ENCODE measurements around the gene CASP4. TPM values are rescaled to one million over a fixed set of nuclear protein-coding genes. Genes with fewer than 3 reads are reported as not detected.
"Not testable (repeated sequence)": the region's sequence is repeated elsewhere in the genome, so short reads cannot be mapped to it uniquely, and the experiment has no call there.

Gene CASP4
- total and polyA plus RNA-seq, 12 donors, result 6.6 to 42.7 (median 12.7) TPM

DNA sequence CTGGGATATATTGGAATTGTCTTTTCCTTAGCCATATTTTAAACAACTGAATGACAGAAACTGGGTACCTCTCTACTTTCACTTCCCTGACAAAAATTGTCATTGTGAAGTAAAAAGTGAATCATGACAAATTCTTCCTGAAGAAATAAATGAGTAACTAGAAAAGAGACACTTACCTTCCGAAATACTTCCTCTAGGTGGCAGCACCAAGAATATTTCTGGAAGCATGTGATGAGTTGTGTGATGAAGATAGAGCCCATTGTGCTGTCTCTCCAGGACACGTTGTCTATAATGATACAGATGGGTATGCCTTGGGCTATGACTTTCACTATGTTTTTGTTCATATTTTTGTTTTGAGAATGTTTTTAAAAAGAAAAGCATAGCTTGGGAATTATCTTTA, 21.5 kb downstream of the CASP4 start:
- intact Hi-C loops (cut with DNase I), result loop anchor here in 1 of 10 donors (10.0 kb wide), 1 partner anchor 48 kb away; no protein-coding TSS in a partner anchor
- no peaks in the 10 kb centered on the region for H3K27me3 ChIP-seq
- WGBS, 2 donors, result 21 to 25% methylated on average over 2 of the region's 2 CpGs
- ATAC-seq (peak in 1 of 8 donors; percentile 53), DNase-seq (peak in 1 of 2 donors; percentile 33)
- H3K27ac ChIP-seq, result peak overlapping the region in 1 of 10 donors; percentile 8
- no peak overlapping the region for H3K4me3 ChIP-seq
- TF ChIP-seq, protein P1, sequence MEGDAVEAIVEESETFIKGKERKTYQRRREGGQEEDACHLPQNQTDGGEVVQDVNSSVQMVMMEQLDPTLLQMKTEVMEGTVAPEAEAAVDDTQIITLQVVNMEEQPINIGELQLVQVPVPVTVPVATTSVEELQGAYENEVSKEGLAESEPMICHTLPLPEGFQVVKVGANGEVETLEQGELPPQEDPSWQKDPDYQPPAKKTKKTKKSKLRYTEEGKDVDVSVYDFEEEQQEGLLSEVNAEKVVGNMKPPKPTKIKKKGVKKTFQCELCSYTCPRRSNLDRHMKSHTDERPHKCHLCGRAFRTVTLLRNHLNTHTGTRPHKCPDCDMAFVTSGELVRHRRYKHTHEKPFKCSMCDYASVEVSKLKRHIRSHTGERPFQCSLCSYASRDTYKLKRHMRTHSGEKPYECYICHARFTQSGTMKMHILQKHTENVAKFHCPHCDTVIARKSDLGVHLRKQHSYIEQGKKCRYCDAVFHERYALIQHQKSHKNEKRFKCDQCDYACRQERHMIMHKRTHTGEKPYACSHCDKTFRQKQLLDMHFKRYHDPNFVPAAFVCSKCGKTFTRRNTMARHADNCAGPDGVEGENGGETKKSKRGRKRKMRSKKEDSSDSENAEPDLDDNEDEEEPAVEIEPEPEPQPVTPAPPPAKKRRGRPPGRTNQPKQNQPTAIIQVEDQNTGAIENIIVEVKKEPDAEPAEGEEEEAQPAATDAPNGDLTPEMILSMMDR (IDR thresholded peaks at IDR 0.05), result peak in 7 of 9 donors; percentile 46 to 66 (median 56)
- peaks cover 0 to 100% (median 46%) of the 10 kb centered on the region in 9 donors for H3K36me3 ChIP-seq
- no peaks in the 10 kb centered on the region for H3K9me3 ChIP-seq
- H3K4me1 ChIP-seq, result peaks cover 0 to 5% (median 0%) of the 10 kb centered on the region in 9 donors

DNA sequence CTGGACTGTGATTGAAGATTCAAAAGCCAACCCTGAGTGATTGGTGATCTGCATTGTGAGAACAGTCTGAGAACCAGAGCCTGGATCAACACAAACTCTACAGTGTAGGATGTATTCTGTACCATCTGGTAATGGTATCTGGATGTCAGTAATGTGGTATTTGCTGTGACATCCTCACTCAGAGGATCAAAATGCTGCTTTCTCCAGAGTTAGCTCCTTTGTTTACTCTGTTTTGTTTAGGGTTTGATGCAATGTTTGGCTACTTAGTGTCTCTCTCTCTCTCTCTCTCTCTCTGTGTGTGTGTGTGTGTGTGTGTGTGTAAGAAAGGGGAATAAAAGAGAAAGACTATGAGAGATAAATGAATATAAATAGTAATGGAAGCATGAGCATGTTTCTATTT, 24.3 kb downstream of the CASP4 start:
- no peak for ATAC-seq
- no peak overlapping the region for H3K27ac ChIP-seq
- H3K27me3 ChIP-seq, result no peaks in the 10 kb centered on the region
- peaks cover 0 to 74% (median 26%) of the 10 kb centered on the region in 9 donors for H3K36me3 ChIP-seq
- TF ChIP-seq, protein P1 (IDR thresholded peaks at IDR 0.05), result no peak
- no peaks in the 10 kb centered on the region for H3K9me3 ChIP-seq
- peaks cover 0 to 5% (median 0%) of the 10 kb centered on the region in 9 donors for H3K4me1 ChIP-seq
- H3K4me3 ChIP-seq, result no peak overlapping the region
- DNase-seq, result no peak
- intact Hi-C loops (cut with DNase I), result loop anchor here in 1 of 10 donors (10.0 kb wide), 1 partner anchor 51 kb away; no protein-coding TSS in a partner anchor

- TF ChIP-seq, protein P1 (IDR thresholded peaks at IDR 0.05), result no peak
- DNase-seq (no peak), ATAC-seq (no peak)
- Histone ChIP-seq H3K4me1 (peaks cover 0 to 5% (median 0%) of the 10 kb centered on the region in 9 donors), H3K9me3 (no peaks in the 10 kb centered on the region), H3K27me3 (no peaks in the 10 kb centered on the region), H3K36me3 (peaks cover 0 to 69% (median 23%) of the 10 kb centered on the region in 9 donors), H3K27ac (no peak overlapping the region), H3K4me3 (no peak overlapping the region)
- WGBS, 2 donors, result 45 to 49% methylated on average over 2 of the region's 2 CpGs
- intact Hi-C loops (cut with DNase I), result loop anchor here in 1 of 10 donors (10.0 kb wide), 1 partner anchor 51 kb away; no protein-coding TSS in a partner anchor
These were observed 24.8 kb downstream of the CASP4 start for GRCh38 chr11:104943561-104943960.

DNA sequence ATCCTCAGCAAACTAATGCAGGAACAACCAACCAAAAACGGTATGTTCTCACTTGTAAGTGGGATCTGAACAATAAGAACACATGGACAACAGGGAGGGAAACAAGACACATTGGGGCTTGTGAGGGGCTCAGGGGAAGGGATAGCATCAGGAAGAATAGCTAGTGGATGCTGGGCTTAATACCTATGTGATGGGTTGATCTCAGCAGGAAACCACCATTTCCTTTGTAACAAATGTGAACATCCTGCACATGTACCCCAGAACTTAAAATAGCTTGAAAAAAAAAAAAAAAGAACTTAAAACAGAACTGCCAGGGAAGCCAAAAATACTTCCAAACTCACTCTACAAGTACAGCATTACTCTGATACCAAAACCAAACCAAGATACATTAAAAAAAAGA, 33.8 kb downstream of the CASP4 start:
- intact Hi-C loops (cut with DNase I), result no loop called here
- H3K27me3 ChIP-seq, result no peaks in the 10 kb centered on the region
- TF ChIP-seq, protein P1 (IDR thresholded peaks at IDR 0.05), result no peak
- H3K9me3 ChIP-seq, result peaks cover 0 to 11% (median 0%) of the 10 kb centered on the region in 11 donors
- H3K36me3 ChIP-seq, result no peaks in the 10 kb centered on the region
- DNase-seq, result no peak
- H3K27ac ChIP-seq, result no peak overlapping the region
- ATAC-seq, result peak in 1 of 8 donors; percentile 33
- 59 to 67% methylated on average over 1 of the region's 1 CpG for WGBS, 2 donors
- no peak overlapping the region for H3K4me3 ChIP-seq
- peaks cover 0 to 10% (median 0%) of the 10 kb centered on the region in 9 donors for H3K4me1 ChIP-seq

GRCh38 chr11:104934073-104934472, 34.3 kb downstream of the CASP4 start:
- intact Hi-C loops (cut with DNase I); ATAC-seq; DNase-seq; H3K36me3 ChIP-seq; H3K27me3 ChIP-seq; H3K27ac ChIP-seq; H3K4me3 ChIP-seq: not testable (repeated sequence)
- WGBS, 2 donors, result 92 to 98% methylated on average over 3 of the region's 3 CpGs
- Histone ChIP-seq H3K9me3 (peaks cover 0 to 11% (median 0%) of the 10 kb centered on the region in 11 donors), H3K4me1 (peaks cover 0 to 10% (median 0%) of the 10 kb centered on the region in 9 donors)

Data from heart right ventricle (tissue), 16 donors.